NT2/D1 (cell line): Measurements from ENCODE around the gene PELI3.

Source experiments
- SUZ12 ChIP-seq: IDR thresholded peaks from 2 replicates; pipeline ENCODE4 v1.6.1; 2011; ENCODE audit not compliant: insufficient read length, insufficient read depth; ENCODE audit errors: extremely low read depth
- YY1 ChIP-seq: IDR thresholded peaks from 2 replicates; pipeline ENCODE4 v1.6.1; 2011; ENCODE audit not compliant: insufficient read length, insufficient read depth
- ZNF274 ChIP-seq: IDR thresholded peaks from 2 replicates; pipeline ENCODE4 v1.6.1; 2011; ENCODE audit warnings: mild to moderate bottlenecking, low read depth, low read length

DNA sequence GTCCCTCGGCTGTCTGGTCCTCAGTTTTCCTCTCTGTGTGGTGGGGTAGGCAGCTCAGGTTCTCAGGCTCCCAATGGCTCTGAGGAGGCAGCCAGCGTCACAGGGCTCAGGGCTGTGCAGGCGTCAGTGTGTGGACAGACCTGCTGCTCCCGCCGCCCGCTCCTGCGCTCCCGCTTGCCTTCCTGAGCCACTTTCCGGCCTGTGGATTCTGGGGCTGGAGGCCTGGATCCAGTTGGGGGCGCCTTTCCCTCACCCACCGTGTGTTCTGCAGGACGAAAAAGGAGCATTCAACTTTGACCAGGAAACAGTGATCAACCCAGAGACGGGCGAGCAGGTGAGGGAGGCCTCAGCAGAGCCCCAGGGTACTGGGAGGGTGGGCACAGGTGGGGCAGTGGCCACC is 28.2 kb downstream of the PELI3 start:
- no peak for TF ChIP-seq SUZ12
- TF ChIP-seq YY1, result no peak
- no peak for TF ChIP-seq ZNF274
